HG03521 (cell line): ENCODE data around the gene INPP5J.
A peak's percentile ranks its signal among the peaks of the same experiment; 100 is the strongest.
"Not testable (repeated sequence)": the region's sequence is repeated elsewhere in the genome, so short reads cannot be mapped to it uniquely, and the experiment has no call there.

Experiments used
- ATAC-seq: cut with Tn5 transposase; IDR thresholded peaks from one replicate; pipeline ENCODE4 v1.9.1; 2021; ENCODE audit warnings: mild to moderate bottlenecking, moderate library complexity; ENCODE audit not compliant: unreplicated experiment

The INPP5J gene, protein sequence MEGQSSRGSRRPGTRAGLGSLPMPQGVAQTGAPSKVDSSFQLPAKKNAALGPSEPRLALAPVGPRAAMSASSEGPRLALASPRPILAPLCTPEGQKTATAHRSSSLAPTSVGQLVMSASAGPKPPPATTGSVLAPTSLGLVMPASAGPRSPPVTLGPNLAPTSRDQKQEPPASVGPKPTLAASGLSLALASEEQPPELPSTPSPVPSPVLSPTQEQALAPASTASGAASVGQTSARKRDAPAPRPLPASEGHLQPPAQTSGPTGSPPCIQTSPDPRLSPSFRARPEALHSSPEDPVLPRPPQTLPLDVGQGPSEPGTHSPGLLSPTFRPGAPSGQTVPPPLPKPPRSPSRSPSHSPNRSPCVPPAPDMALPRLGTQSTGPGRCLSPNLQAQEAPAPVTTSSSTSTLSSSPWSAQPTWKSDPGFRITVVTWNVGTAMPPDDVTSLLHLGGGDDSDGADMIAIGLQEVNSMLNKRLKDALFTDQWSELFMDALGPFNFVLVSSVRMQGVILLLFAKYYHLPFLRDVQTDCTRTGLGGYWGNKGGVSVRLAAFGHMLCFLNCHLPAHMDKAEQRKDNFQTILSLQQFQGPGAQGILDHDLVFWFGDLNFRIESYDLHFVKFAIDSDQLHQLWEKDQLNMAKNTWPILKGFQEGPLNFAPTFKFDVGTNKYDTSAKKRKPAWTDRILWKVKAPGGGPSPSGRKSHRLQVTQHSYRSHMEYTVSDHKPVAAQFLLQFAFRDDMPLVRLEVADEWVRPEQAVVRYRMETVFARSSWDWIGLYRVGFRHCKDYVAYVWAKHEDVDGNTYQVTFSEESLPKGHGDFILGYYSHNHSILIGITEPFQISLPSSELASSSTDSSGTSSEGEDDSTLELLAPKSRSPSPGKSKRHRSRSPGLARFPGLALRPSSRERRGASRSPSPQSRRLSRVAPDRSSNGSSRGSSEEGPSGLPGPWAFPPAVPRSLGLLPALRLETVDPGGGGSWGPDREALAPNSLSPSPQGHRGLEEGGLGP

DNA sequence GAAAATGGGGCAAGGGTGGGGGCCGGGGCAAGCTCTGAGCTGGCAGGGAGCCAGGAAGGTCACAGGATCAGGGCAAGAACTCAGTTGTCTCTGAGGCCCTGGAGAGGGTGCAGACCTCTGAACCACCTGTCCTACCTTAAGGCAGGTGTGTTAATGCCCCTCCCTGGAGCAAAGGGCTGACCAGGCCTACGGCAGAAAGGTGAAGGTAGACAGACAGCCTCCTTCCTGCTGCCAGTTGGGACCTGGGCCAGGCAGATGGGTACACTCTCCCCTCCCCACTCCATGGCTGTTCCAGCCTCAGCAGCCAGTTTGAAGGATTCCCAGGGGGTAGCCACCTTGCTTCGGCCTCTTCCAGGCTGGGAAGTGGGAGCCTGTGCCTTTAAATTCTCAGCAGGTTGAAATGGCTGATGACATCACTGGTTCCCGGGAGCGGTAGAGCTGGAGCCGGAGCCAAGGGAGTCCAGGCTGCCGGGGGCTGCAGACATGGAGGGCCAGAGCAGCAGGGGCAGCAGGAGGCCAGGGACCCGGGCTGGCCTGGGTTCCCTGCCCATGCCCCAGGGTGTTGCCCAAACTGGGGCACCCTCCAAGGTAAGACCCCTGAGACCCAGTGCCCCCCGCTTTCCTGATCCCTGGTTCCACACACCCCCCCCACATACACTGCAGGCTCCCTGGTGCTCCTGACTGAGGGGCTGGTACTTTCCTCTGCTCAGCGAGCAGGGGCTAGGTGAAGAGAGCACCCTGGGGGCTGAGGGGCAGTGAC is at the start of gene INPP5J:
INPP5J (plus strand) TSS at position 435 of the 760 bp plus-strand sequence; CDS start at position 484, 49 bp downstream.
- no peak for ATAC-seq

DNA sequence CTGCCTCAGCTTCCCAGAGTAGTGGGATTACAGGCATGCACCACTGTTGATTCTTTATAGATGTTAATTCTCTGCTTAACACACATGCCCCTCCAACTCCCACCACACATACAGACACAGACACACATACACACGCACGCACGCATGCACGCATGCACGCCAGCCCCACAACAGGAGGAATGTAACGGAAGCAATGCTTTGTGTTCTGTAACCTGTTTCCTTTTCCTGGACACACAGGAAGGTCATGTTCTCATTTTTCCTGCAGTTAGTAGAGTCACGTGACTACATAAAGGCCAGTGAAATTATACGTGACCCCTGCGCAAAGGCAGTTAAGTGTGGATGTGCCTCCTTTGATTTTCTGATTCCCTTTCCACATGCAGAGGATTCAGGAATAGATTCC is 49.6 kb upstream of the INPP5J start:
- ATAC-seq, result not testable (repeated sequence)

DNA sequence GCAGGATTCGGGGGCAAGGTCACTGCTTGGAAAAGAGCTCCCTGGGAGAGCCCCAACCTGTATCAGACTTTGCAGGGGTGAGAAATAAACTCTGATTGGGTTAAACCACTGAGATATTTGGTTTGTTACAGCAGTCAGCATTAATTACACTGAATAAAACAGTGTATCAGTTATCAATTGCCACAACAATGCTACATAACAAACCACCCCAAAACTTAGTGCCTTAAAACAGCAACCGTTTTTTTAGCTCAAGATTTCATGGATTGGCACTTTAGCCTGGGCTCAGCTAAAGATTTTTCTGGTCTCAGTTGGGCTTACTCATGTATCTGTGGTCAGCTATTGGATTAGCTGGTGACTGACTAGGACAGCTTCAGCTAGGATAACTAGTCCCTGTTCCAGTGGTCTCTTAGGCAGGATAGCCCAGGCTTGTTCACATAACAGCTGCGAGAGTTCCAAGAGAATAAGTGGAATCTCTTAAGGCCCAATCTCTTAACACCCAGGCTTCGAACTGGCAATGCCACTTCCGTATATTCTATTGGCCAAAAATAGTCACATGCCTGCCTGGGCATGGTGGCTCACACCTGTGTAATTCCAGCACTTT is 49.1 kb upstream of the INPP5J start:
- ATAC-seq, result not testable (repeated sequence)

DNA sequence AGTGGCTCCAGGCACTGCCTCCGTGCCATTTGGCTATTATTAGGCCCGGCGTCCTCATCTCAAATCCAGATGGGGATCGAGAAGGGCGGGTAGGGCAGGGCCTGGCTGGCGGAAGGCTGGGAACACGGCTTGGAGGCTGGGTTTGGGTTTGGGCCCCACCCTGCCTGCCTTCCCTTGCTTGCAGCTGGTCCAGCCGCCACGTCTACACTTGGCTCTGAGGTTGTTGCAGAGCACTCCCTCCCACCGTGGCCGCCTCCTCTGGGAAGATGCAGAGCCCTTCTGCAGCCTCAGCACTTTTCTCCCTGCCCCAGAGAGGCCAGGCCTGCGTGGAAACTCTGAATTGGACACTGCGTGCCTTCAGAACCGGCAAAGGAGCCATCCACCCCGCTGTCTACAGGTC is 46.8 kb upstream of the INPP5J start:
- no peak for ATAC-seq

DNA sequence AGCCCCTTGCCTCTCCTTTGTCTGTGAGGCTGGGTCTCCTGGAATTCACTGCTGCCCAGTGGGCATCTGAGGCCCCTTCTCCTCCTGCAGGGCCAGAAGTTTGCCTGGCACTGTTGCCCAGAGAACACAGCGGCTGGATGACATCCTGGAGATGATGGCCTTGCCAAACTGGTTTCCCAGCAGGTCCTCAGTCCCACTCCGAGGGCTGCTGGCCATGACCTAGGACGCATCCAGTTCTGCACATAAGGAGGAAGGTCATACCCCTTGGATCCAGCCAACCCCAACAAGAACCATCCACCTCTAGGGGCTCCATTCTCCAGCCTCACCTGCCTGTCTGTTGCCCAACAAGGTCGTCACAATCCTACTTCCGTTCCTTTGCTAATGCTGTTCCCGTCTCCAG is 45.1 kb upstream of the INPP5J start:
- no peak for ATAC-seq

DNA sequence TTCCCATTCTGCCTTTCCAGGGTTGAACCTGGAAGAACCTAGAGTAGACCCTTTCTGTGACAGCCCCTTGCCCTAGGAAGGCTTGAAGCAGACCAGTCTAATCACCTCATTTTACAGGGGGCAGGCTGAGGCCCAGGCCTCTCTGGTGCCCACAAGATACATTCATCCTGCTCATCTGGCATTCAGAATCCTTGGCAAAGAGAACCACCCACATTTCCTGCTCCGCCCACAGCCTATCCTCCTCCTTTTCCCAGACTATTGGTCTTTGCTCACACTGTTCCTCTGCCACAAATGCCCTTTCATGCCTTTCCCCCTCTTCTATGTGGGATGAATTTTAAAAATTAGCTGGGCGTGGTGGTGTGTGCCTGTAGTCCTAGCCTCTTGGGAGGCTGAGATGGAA is 44.4 kb upstream of the INPP5J start:
- ATAC-seq, result not testable (repeated sequence)

DNA sequence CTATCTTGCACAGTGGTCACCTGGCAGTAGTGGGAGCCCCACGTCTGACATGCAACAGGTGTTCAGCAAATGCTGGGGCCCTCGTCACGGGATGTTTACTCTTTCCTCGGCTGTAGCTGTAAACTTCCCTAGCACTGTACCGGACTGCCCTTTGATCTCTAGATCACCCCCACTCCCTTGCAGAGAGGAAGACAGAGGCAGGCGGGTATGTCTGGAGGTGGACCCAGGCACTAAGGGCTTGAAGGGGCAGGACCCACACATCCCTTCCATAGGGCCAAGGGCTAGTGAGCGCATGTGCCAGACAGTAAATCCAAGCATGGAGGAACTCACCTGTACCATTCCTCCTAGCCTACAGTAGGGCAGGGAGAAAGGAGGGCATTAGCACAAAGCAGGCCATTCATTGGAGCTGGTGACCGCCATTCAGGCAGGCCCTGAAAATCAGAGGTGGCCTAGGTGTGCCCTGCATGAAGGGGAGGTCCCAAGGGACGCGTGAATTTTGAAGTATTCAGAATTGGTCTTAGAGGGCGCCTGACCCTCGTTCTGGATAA is 43.6 kb upstream of the INPP5J start:
- no peak for ATAC-seq

DNA sequence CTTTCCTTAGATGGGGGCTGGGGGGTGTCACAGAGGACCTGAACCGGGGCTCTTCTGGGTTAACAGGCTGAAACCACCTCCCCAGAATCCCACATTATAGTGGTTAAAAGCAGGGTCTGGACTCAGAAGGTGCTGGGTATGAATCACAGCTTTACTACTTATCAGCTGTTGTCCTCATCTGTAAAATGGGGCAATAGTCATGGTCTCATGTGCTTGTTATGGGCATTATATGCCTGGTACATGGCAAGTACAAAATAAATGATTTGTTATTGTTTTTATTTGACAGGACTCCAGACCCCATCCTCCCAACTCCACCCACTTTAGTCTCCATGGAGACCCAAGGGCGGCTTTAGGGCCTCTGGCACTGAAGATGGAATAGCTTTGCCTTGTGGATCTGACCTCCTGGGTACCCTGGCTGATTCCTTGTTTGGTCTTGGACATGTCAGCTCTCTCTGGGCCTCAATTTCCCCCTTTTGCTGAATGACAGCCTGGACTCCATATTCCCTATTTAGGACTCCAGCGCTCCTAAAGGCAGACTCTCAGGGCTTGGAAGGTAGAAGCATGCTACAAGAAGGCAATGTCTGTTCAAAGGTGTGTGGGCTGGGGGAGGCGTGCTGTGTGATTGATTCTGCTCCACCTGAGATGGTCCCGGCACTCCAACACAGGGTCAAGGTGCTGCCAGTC is 42.5 kb upstream of the INPP5J start:
- no peak for ATAC-seq

DNA sequence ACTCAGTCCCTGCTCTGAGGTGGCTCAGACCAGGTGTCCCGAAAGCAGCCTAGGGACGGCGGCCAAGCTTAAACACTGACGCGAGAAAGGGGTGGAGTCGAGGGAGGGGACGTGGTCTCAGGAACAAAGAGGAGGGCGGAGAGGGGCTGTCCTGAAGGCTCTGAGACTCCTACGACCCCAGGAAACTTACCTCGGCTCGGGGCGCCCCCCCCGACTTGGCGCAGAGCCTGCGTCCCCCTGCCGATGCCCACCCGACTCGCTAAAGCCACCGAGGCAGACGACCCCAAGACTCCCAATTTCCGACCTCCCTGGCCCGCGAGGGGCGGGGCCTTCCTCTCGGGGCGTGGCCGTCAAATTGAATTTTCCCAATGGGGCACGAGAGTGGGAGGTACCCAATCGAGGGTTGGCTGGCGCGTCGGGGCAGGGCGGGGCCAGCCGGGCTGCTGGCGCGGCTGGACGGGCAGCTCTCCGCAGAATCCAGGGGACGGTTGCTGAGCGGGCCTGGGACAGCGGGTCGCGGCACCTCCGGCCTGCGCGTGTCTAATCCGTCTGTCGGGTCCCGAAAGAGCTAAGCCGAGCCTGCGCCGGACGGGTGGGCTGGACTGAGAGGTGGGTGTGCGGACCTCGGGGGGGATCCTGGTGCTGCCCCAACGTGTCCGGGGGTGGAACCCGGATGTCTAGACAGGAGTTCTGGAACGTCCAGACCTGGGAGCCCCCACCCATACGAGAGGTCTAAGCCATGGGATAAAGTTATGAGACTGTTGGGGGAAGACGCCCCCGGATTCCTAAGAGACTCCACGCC is 41.7 kb upstream of the INPP5J start, which contains the start of gene SMTN:
SMTN (plus strand) TSS at position 471 of the 802 bp plus-strand sequence. CDS start 1,941 bp downstream, outside the sequence.
- peak; percentile 46 for ATAC-seq

DNA sequence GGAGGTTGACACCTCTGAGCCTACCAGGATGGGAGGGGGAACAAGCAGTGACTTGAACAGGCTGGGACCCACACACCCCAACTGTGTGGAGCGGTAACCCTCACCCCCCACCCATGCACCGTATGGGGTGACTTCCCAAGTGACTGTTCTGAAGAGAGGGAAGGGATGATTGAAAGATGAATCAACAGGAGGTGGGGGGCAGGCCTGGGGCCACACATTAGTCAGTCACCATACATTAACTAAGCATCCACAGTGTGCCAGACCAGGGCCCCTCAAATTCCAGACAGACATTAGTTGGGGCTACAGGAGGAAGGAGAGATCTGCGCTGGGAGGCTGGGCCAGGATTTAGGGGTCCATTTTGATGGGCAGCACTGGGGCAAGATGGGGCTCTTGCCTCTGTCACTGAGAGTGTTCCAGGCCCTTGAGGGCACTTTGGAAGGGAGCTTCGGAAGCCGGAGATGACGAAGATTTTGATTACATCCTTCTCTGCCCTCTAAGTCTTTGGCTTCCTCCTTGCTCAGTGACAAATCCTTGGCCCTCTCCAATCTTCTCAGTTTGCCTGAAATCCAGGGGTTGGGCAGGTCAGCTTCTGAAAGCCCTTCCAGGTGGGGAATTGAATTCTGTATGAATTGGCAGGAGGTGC is 40.7 kb upstream of the INPP5J start:
- no peak for ATAC-seq

DNA sequence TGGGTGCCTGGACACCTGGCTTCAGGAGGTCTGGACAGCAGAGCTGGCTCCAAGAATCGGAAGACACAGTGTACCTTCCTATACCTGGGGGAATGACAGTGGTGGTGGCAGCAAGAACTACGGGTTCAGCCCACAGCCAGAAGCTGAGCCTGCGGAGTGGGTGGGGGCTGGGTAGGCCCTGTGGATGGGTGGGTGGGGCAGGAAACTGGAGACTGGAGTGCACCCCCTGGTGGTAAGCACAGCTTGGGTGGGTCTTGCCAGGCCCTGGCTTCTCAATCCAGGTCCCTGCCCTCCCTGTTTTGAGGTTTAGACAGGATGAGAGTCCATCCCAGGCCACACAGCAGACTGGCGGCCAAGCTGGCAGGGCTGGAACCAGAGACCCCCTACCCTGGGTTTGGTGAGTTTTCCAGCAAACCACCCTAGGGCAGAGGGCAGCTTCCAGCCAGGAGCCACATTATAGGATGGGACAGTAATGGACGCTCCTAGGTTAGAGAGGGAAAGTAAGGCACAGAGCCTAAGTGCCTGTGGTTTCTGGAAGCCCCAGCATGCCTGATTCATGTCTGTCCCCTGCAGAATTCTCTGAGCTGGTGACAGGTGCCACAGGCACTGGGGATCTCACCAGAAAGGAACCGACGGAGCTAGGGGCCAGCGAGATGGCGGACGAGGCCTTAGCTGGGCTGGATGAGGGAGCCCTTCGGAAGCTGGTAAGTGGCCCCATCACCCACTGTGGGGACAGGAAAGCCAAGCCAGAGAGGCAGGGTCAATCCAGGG is 40.0 kb upstream of the INPP5J start:
- ATAC-seq, result no peak

DNA sequence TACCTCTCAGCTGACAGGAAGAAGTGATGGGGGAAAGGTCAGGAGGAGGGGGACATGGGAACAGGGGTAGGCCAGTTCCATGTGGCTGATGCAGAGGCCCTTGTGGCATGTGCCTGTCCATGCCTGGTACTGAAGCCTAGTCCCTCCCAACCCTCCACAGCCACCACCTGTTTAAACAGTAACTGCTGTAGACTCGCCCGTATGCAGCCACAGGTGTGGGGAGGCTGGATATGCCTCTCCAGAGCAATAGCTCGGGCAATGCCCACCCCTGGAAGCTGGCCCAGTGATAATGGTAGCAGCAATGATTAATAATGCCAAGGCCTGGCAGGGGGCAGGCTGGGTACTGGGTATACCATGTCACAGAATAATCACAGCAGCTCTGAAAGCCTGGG is 39.4 kb upstream of the INPP5J start:
- no peak for ATAC-seq

DNA sequence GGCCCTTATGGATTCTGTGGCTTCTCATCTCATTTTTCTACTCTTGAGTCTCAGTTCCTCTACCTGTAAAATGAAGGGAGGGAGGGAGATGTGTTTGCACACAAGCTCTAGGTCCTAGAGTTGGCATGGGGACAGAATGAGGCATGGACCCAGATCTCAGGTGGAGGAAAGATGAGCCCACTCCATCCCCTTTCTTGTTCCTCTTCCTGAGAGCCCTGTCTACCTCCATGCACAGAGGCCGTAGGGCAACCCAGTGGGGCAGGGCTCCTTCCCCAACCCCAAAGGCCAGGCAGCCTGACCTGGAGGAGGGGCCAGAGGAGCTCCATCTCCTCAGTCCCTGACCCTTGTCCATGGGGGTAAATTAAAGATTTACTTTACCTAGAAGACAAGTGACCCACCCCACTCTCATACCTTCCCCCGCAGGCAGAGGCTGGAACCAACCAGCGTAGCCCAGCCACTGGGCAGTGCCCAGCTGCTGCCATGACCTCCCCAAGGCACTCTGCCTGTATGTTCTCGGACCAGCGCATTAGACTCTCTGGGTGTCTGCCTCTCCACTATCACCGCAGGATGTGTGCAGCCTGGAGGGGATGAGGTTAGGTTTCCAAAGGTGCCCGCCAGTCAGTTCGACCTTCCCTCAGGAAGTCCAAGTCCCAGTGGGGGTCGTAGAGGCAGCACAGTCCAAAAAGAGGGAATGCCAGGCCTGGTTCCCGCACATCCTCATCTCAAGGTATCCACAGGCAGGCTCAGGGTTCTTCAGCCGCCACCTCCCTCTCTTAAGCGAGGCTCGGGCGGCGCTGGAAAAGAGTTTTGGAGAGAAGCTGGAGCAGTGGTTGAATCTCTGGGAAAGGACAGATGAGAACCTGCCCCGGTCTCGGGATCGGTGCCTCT is 38.6 kb upstream of the INPP5J start:
- no peak for ATAC-seq

DNA sequence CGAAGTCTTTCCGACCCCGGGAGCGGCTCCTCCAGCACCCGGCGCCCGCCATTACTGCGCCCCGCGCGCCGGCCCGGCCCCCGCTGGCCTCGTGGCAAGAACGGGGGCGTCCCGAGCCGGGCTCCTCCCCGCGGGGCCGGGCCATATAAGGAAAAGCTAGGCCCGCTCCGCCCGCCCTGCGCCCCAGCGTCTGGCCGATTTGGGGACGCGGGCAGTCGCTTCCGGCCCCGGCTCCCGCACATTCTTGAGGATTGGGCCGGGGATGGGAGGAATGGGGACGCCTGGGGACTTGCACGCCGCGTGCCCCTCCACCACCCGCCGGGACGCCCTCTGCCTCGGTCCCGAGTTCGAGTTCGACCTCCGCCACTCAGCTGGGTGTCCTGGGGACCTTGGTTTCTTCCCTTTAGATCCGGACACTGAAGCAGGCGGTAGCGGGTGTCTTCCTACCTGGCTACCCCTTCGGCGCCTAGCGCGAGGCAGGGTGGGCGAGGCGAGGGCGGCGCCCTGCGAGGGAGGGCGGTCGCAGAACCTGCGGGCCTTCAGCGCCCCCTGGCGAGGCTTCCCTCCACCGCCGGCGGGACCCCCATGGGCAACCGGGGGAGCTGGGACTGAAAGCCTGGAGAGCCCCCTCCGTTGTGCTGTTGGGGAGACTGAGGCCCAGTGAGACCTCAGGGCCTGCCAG is 37.8 kb upstream of the INPP5J start:
- ATAC-seq, result peak; percentile 58

DNA sequence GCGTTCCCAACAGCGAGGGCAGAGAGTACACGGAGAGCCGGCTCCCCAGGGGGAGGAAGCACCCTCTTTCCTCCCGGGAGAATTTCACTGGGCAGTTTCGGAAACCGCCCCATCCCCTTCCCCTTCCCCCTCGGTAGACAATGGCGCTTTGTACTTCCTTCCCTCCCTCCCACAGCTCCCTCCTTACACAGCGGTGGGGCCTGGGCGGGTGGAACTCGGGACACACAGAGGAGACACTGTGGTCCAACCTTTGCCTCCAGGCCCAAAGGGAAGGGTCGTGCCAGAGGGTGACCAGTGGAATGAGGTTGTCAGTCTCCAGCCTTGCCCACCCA is 37.3 kb upstream of the INPP5J start:
- ATAC-seq, result no peak

DNA sequence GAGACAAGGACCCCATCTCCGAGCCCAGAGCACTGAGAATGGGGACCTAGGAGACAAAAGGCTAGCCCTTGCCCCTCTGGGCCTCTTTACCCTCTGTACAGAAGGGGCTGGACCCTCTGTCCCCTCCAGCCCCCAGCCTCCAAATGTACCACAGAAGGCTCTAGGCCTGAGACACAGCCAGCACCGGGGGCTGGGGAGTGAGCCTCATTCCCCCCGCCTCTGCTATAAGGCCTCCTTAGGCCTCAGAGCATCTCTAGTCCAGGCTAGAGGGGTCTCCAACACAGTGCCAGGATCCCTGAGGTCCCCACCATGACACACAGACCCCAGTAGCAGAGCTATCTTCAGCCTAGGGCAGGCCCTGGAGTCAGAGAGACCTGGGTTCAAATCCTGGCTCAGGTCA is 36.8 kb upstream of the INPP5J start:
- ATAC-seq, result no peak
